A673 (cell line): Measurements from ENCODE around the gene PLEKHA6. TPM values are rescaled to one million over a fixed set of nuclear protein-coding genes. Genes with fewer than 3 reads are reported as not detected.
A peak's percentile ranks its signal among the peaks of the same experiment; 100 is the strongest.

Experiments used
- BruUV-seq: library from RNA; stranded (reverse); fragments of 400-500 nt; replicated peaks from 2 replicates; lab custom pipeline; 2021; lab: Mats Ljungman, UMichigan
- CTCF ChIA-PET: fragments of 300-600 bp; sonication (Branson Sonifier 250); formaldehyde crosslinking; loops from one replicate; lab custom pipeline; 2022; ENCODE audit warnings: antibody characterized with exemption; lab: Charles Lee
- POLR2A ChIA-PET: fragments of 300-600 bp; sonication (Branson Sonifier 250); formaldehyde crosslinking; loops from one replicate; lab custom pipeline; 2022; ENCODE audit warnings: antibody characterized with exemption; ENCODE audit not compliant: low non-redundant PET; lab: Charles Lee
- DNase-seq: peaks from one replicate; pipeline ENCODE4 v3.0.0-alpha.2; 2015; ENCODE audit warnings: low spot score
- H3K27ac ChIP-seq: fragments of 200-600 bp; sonication (generic); 2 replicates; pipeline ENCODE4 v1.5.1; 2016; ENCODE audit warnings: mixed run types, low read depth, mild to moderate bottlenecking, mixed read lengths, antibody characterized with exemption, low read length; ENCODE audit not compliant: poor library complexity, severe bottlenecking
- H3K27me3 ChIP-seq: fragments of 200-600 bp; sonication (generic); replicated peaks from 2 replicates; pipeline ENCODE4 v1.6.1; 2017; ENCODE audit warnings: mixed run types, low read depth, mild to moderate bottlenecking, mixed read lengths, antibody characterized with exemption, low read length; ENCODE audit not compliant: insufficient read depth, poor library complexity
- H3K36me3 ChIP-seq: fragments of 200-600 bp; sonication (generic); 2 replicates; pipeline ENCODE4 v1.6.1; 2016; ENCODE audit warnings: mixed run types, mild to moderate bottlenecking, mixed read lengths, antibody characterized with exemption, low read length; ENCODE audit not compliant: insufficient read depth, poor library complexity, severe bottlenecking
- H3K4me1 ChIP-seq: fragments of 200-600 bp; sonication (generic); 2 replicates; pipeline ENCODE4 v1.6.1; 2017; ENCODE audit warnings: mixed run types, mild to moderate bottlenecking, mixed read lengths, antibody characterized with exemption, low read length; ENCODE audit not compliant: insufficient read depth, poor library complexity, severe bottlenecking
- H3K4me3 ChIP-seq: fragments of 200-600 bp; sonication (generic); 2 replicates; pipeline ENCODE4 v1.5.1; 2016; ENCODE audit warnings: low read depth, mixed run types, mild to moderate bottlenecking, mixed read lengths, low read length; ENCODE audit not compliant: poor library complexity, severe bottlenecking
- H3K9me3 ChIP-seq: fragments of 200-600 bp; sonication (generic); 2 replicates; pipeline ENCODE4 v1.6.1; 2016; ENCODE audit warnings: mixed run types, low read depth, mild to moderate bottlenecking, mixed read lengths, antibody characterized with exemption, low read length; ENCODE audit not compliant: poor library complexity, severe bottlenecking
- EZH2 ChIP-seq: fragments of 200-600 bp; sonication (generic); IDR thresholded peaks from 2 replicates; pipeline ENCODE4 v1.6.1; 2017; ENCODE audit warnings: borderline replicate concordance, low read depth, mild to moderate bottlenecking, mixed read lengths, antibody characterized with exemption, low read length; ENCODE audit not compliant: poor library complexity, severe bottlenecking
- intact Hi-C: fragments of 100-400 bp; cut with micrococcal nuclease; formaldehyde crosslinking; loops from one replicate; pipeline ENCODE4 v1.10.0; 2022; ENCODE audit not compliant: unreplicated experiment
- total RNA-seq: library from RNA; stranded (reverse); gene quantifications from 2 replicates; pipeline ENCODE4 v1.2.3, GENCODE V29; 2021
- TF ChIP-seq, protein P1 (sequence below): fragments of 300-800, 200-600 bp; sonication (generic); conservative IDR thresholded peaks from 2 replicates; pipeline ENCODE4 v1.5.1; 2017; ENCODE audit warnings: low read depth, mild to moderate bottlenecking, antibody characterized with exemption, low read length, moderate library complexity, mixed read lengths

The PLEKHA6 gene
- total RNA-seq, 1 experiment from 2014 or later: 0.58 TPM

DNA sequence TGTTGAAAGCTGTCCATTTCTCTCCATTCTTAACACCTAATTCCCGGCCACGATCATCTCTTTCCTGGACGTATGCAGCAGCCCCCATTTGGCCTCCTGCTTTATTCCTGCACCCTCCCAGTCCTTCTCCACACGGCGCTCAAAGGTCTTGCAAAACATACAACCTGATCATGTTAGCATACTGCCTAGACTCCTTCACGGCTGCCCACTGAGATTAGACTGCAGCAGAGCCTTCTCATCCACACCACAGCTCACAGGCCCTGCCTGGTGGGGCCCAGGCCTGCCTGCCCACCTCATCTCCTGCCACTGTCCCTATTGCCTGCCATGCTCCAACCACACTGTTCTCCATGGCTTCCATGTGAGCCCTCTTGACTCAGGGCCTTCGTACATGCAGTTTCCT, 148.7 kb downstream of the PLEKHA6 start:
- no peaks in the 10 kb centered on the region for H3K9me3 ChIP-seq
- TF ChIP-seq, protein P1, sequence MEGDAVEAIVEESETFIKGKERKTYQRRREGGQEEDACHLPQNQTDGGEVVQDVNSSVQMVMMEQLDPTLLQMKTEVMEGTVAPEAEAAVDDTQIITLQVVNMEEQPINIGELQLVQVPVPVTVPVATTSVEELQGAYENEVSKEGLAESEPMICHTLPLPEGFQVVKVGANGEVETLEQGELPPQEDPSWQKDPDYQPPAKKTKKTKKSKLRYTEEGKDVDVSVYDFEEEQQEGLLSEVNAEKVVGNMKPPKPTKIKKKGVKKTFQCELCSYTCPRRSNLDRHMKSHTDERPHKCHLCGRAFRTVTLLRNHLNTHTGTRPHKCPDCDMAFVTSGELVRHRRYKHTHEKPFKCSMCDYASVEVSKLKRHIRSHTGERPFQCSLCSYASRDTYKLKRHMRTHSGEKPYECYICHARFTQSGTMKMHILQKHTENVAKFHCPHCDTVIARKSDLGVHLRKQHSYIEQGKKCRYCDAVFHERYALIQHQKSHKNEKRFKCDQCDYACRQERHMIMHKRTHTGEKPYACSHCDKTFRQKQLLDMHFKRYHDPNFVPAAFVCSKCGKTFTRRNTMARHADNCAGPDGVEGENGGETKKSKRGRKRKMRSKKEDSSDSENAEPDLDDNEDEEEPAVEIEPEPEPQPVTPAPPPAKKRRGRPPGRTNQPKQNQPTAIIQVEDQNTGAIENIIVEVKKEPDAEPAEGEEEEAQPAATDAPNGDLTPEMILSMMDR: no peak
- TF ChIP-seq EZH2: no peak
- peaks cover 7% of the 10 kb centered on the region for H3K4me1 ChIP-seq
- H3K4me3 ChIP-seq: no peak overlapping the region
- BruUV-seq: no TSS peak
- CTCF ChIA-PET: no interaction called here
- no peak for DNase-seq
- no peaks in the 10 kb centered on the region for H3K36me3 ChIP-seq
- H3K27ac ChIP-seq: no peak overlapping the region
- intact Hi-C loops: loop anchor here (5.0 kb wide), 1 partner anchor 291 kb away; no protein-coding TSS in a partner anchor
- no peaks in the 10 kb centered on the region for H3K27me3 ChIP-seq
- POLR2A ChIA-PET: no interaction called here

DNA sequence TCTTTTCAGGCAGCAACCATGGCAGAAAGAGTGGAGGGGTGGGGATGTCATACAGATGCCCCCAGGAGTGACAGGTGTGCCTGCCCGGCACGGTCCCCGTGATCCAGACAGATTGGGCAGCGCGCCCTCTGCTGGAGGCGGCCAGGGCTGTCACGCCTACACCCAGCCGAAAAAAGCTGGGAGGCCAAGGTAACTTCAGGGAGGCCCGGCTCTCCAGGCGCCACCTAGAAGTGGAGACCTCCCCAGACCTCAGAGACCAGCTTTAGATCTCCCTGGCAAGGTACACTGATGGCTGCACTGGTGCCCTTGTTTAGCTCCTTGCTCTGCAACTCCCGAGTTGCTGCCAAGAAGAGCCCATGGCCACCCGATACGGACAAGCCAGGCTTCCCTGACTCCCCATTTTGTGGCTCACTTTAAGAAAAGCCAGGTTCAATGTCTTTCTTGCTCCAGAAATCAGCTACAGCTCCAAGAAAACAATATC, 152.6 kb downstream of the PLEKHA6 start:
- no peaks in the 10 kb centered on the region for H3K9me3 ChIP-seq
- no peak overlapping the region for H3K4me3 ChIP-seq
- BruUV-seq: no TSS peak
- H3K27ac ChIP-seq: no peak overlapping the region
- CTCF ChIA-PET: interaction anchor here (0.5 to 1.7 kb wide), 9 partner anchors 12 to 156 kb away, joined by 3 to 11 read pairs (median 4); no protein-coding TSS in a partner anchor
- H3K4me1 ChIP-seq: no peaks in the 10 kb centered on the region
- H3K36me3 ChIP-seq: no peaks in the 10 kb centered on the region
- peaks cover 16% of the 10 kb centered on the region for H3K27me3 ChIP-seq
- intact Hi-C loops: loop anchor here (1.0 kb wide), 2 partner anchors 45 to 346 kb away; partner anchors contain the start of gene SNRPE
- no peak for TF ChIP-seq EZH2
- TF ChIP-seq, protein P1: peak; percentile 94
- DNase-seq: peak; percentile 52
- POLR2A ChIA-PET: no interaction called here

DNA sequence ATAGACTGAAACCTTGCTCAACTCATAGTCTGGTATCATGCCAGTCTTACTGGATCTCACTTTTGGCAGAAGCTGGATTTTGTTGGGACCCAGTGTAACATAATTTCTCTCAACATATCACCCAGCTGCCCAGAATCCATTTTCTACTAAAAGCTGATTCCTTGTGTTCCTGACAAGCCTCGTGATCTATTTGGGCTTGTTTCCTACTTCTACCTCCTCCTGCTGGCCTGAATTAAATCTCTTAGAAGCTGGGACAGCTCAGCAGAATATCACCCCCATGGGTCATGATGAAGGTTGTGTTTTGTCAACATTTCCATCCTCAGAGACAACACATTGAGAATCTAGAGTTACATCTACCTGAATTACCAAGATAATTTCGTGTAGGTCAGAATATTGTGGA, 153.6 kb downstream of the PLEKHA6 start:
- no peaks in the 10 kb centered on the region for H3K9me3 ChIP-seq
- no peaks in the 10 kb centered on the region for H3K4me1 ChIP-seq
- CTCF ChIA-PET: interaction anchor here (1.1 to 1.7 kb wide), 3 partner anchors 17 to 43 kb away, joined by 3 to 11 read pairs (median 6); no protein-coding TSS in a partner anchor
- no peaks in the 10 kb centered on the region for H3K36me3 ChIP-seq
- TF ChIP-seq EZH2: no peak
- TF ChIP-seq, protein P1: no peak
- POLR2A ChIA-PET: no interaction called here
- intact Hi-C loops: no loop called here
- H3K27me3 ChIP-seq: peaks cover 16% of the 10 kb centered on the region
- no peak overlapping the region for H3K4me3 ChIP-seq
- BruUV-seq: no TSS peak
- DNase-seq: peak; percentile 17
- H3K27ac ChIP-seq: no peak overlapping the region
